RWPE2 (cell line): ENCODE results near the gene PCDH19.

Experiments
- ATAC-seq: fragments of 200-7000 bp; cut with Tn5 transposase; 3 replicates; pipeline ENCODE4 v1.9.1; 2021; ENCODE audit warnings: low read depth
- DNase-seq: peaks from one replicate; pipeline ENCODE4 v3.0.0-alpha.2; 2020; ENCODE audit warnings: low spot score
- H3K27ac ChIP-seq: fragments of 450-650 bp; 2 replicates; pipeline ENCODE4 v1.5.1; 2017; ENCODE audit warnings: mild to moderate bottlenecking; ENCODE audit not compliant: poor library complexity, severe bottlenecking
- H3K27me3 ChIP-seq: fragments of 250-450 bp; sonication (Bioruptor Pico); 2 replicates; pipeline ENCODE4 v1.5.1; 2021; ENCODE audit warnings: mild to moderate bottlenecking, moderate library complexity; ENCODE audit not compliant: insufficient read depth, poor library complexity, severe bottlenecking
- H3K36me3 ChIP-seq: fragments of 250-450 bp; sonication (Bioruptor Pico); 2 replicates; pipeline ENCODE4 v1.5.1; 2020; ENCODE audit warnings: low read depth, mild to moderate bottlenecking, moderate library complexity
- H3K4me1 ChIP-seq: fragments of 250-450 bp; sonication (Bioruptor Pico); 2 replicates; pipeline ENCODE4 v1.5.1; 2021; ENCODE audit warnings: mild to moderate bottlenecking, moderate library complexity; ENCODE audit not compliant: insufficient read depth, poor library complexity, severe bottlenecking
- H3K4me3 ChIP-seq: fragments of 250-450 bp; sonication (Bioruptor Pico); 2 replicates; pipeline ENCODE4 v1.5.1; 2021; ENCODE audit warnings: mild to moderate bottlenecking, moderate library complexity; ENCODE audit not compliant: severe bottlenecking
- H3K9me3 ChIP-seq: fragments of 250-450 bp; sonication (Bioruptor Pico); 2 replicates; pipeline ENCODE4 v1.5.1; 2021; ENCODE audit warnings: mild to moderate bottlenecking, moderate library complexity; ENCODE audit not compliant: severe bottlenecking
- TF ChIP-seq, protein P1 (sequence below): fragments of 450-650 bp; IDR thresholded peaks from one replicate; pipeline ENCODE4 v1.5.1; 2017; ENCODE audit warnings: mild to moderate bottlenecking, moderate library complexity; ENCODE audit not compliant: poor library complexity, severe bottlenecking

Gene PCDH19

DNA sequence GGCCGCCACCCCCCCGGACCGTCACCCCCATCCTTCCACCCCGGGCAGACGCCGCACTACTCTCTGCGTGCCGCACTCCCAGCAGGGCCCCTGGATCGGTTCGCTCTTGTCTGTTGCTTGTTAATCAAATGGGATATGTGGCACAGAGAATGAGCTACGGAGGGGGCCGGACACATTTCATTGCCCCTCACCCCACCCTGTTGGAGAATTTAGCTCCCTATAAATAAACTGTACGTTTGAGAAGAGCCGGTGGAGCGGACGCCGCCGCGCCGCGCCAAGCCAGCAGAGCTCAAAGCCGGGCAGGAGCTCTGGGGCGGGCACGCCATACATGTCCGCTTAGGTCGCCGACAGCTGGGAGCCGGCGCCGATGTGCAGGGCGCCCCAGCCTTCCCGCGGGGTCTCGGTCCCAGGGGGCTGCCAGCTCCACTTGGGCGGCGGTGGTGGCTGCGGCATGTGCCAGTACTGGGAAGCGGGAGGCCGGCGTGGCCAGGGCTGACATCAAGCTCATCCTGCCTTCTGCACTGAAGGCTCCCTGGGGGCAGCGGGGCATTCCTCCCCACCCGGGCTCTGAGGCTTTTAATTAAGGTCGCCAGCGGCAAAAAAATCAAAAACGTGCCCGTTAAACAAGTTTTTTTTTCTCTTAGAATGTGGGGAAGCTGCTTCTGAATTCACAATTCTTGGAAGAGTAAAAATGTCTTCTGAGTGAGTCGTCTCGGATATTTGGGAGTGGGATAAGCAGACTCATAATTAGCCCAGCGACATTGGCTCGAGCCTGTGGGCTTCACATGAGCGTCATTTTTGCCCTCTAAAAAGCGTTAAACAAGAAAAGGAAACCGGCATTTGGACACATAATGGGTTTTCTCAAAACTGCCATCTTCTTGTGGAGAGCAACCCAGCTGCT lies 1.1 kb upstream of the PCDH19 start:
- ATAC-seq (peak; percentile 48; the same call in 2 of the 3 replicates), DNase-seq (no peak)
- H3K27me3 ChIP-seq = peaks cover 41% of the 10 kb centered on the region
- no peak overlapping the region for H3K27ac ChIP-seq
- H3K4me1 ChIP-seq = no peaks in the 10 kb centered on the region
- no peaks in the 10 kb centered on the region for H3K9me3 ChIP-seq
- H3K4me3 ChIP-seq = no peak overlapping the region
- H3K36me3 ChIP-seq = no peaks in the 10 kb centered on the region
- TF ChIP-seq, protein P1, sequence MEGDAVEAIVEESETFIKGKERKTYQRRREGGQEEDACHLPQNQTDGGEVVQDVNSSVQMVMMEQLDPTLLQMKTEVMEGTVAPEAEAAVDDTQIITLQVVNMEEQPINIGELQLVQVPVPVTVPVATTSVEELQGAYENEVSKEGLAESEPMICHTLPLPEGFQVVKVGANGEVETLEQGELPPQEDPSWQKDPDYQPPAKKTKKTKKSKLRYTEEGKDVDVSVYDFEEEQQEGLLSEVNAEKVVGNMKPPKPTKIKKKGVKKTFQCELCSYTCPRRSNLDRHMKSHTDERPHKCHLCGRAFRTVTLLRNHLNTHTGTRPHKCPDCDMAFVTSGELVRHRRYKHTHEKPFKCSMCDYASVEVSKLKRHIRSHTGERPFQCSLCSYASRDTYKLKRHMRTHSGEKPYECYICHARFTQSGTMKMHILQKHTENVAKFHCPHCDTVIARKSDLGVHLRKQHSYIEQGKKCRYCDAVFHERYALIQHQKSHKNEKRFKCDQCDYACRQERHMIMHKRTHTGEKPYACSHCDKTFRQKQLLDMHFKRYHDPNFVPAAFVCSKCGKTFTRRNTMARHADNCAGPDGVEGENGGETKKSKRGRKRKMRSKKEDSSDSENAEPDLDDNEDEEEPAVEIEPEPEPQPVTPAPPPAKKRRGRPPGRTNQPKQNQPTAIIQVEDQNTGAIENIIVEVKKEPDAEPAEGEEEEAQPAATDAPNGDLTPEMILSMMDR = no peak

GRCh38 chrX:100408713-100409609 lies 1.1 kb downstream of the PCDH19 start:
- no peak overlapping the region for H3K4me3 ChIP-seq
- H3K36me3 ChIP-seq = no peaks in the 10 kb centered on the region
- H3K9me3 ChIP-seq = no peaks in the 10 kb centered on the region
- no peak for DNase-seq
- no peak overlapping the region for H3K27ac ChIP-seq
- TF ChIP-seq, protein P1 = no peak
- no peak for ATAC-seq
- peaks cover 41% of the 10 kb centered on the region for H3K27me3 ChIP-seq
- H3K4me1 ChIP-seq = no peaks in the 10 kb centered on the region

DNA sequence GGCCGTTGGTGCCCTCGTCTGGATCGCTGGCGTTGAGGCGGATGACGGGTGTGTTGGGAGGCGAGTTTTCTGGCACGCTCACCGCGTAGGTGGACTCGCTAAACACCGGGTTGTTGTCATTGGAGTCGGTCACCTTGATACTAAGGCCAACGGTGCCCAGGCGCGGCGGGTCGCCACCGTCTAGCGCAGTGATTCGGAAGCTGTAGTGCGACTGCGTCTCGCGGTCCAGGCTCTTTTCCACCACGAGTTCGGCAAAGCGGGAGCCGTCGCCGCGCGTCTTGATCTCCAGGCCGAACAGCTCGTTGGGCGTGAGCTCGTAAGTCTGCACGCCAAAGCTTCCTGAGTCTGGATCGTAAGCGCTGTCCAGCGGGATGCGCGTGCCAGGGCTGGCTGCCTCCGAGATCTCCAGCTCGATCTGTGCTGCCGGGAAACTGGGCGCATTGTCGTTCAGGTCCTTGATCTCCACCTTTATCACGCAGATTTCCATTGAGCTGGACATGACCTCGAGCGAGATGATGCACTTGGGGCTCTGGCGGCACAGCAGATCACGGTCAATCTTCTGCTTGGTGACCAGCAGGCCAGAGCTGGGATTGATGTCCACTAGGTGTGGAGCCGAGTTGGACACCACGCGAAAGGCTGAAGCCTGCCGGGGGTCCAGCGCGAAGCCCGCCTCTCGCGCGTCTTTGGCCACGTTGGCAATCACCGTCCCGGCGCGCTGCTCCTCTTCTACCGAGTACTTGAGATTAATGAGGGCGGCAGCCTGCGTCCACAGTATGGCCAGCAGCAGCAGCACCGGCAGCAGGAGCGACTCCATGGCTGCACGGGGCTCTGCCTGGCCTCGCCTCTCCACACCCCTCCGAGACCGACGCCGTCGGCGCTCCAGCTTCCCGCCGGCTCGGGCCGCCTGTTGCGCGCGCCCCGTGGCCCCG lies 2.0 kb downstream of the PCDH19 start:
- no peaks in the 10 kb centered on the region for H3K36me3 ChIP-seq
- H3K4me1 ChIP-seq = no peaks in the 10 kb centered on the region
- H3K27me3 ChIP-seq = peaks cover 41% of the 10 kb centered on the region
- TF ChIP-seq, protein P1 = no peak
- no peak for DNase-seq
- H3K4me3 ChIP-seq = no peak overlapping the region
- no peak overlapping the region for H3K27ac ChIP-seq
- no peaks in the 10 kb centered on the region for H3K9me3 ChIP-seq
- no peak for ATAC-seq

DNA sequence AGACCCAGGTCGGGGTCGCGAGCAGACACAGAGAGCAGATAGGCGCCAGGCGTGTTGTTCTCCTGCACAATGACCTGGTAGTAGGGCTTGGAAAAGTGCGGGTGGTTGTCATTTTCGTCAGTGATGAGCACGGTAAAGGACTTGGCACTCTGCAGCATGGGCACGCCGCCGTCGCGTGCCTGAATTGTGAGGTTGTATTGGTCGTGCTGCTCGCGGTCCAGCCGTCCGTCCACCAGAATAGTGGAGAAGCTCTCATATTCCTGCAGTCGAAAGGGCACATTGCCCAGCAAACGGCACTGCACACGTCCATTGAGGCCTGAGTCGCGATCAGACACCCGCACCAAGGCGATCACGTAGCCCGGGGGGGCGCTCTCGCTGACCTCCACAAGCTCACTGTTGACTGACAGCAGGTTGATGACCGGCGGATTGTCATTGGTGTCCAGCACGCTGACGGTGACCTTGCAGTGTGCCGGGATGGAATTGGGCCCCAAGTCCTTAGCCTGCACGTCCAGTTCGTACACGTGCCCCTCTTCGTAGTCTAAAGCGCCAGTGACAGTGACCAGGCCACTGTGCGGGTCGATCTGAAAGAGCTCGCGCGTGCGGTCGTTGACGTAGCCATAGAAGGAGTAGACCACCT lies 2.8 kb downstream of the PCDH19 start:
- H3K27ac ChIP-seq = no peak overlapping the region
- H3K4me3 ChIP-seq = no peak overlapping the region
- no peak for ATAC-seq
- TF ChIP-seq, protein P1 = no peak
- H3K4me1 ChIP-seq = no peaks in the 10 kb centered on the region
- no peaks in the 10 kb centered on the region for H3K36me3 ChIP-seq
- H3K27me3 ChIP-seq = peaks cover 36% of the 10 kb centered on the region
- H3K9me3 ChIP-seq = no peaks in the 10 kb centered on the region
- DNase-seq = no peak
